OCI-LY7 (cell line): ENCODE data around the gene OXSR1. TPM values are rescaled to one million over a fixed set of nuclear protein-coding genes. Genes with fewer than 3 reads are reported as not detected.

Experiments
- BruUV-seq: library from RNA; stranded (reverse); fragments of 400-500 nt; replicated peaks from 2 replicates; lab custom pipeline; 2021; lab: Mats Ljungman, UMichigan
- CTCF ChIA-PET: fragments of 300-600 bp; sonication (Branson Sonifier 250); formaldehyde crosslinking; loops from one replicate; lab custom pipeline; 2022; ENCODE audit warnings: antibody characterized with exemption; ENCODE audit not compliant: unreplicated experiment; lab: Charles Lee
- POLR2A ChIA-PET: fragments of 300-600 bp; sonication (Branson Sonifier 250); formaldehyde crosslinking; loops from one replicate; lab custom pipeline; 2022; ENCODE audit warnings: antibody characterized with exemption; lab: Charles Lee
- DNase-seq: peaks from one replicate; pipeline ENCODE4 v3.0.0-alpha.2; 2015; ENCODE audit warnings: low spot score
- H2AFZ ChIP-seq: fragments of 200-600 bp; sonication (generic), shearing (Covaris generic); 2 replicates; pipeline ENCODE4 v1.6.1; 2014; ENCODE audit warnings: mild to moderate bottlenecking, antibody characterized with exemption, low read length, moderate library complexity
- H3K27ac ChIP-seq: fragments of 200-600 bp; sonication (generic); 2 replicates; pipeline ENCODE4 v1.5.1; 2014; ENCODE audit warnings: mixed run types, low read depth, mild to moderate bottlenecking, moderate library complexity, low read length, inconsistent platforms; ENCODE audit not compliant: poor library complexity, severe bottlenecking
- H3K36me3 ChIP-seq: fragments of 200-600 bp; sonication (generic); 2 replicates; pipeline ENCODE4 v1.6.1; 2014; ENCODE audit warnings: mild to moderate bottlenecking, antibody characterized with exemption, low read length, moderate library complexity, mixed read lengths; ENCODE audit not compliant: insufficient read depth
- H3K4me1 ChIP-seq: fragments of 200-600 bp; sonication (generic); 2 replicates; pipeline ENCODE4 v1.5.1; 2014; ENCODE audit warnings: mild to moderate bottlenecking, low read length; ENCODE audit not compliant: insufficient read depth, poor library complexity, severe bottlenecking
- H3K4me2 ChIP-seq: fragments of 200-600 bp; sonication (generic); 2 replicates; pipeline ENCODE4 v1.6.1; 2014; ENCODE audit warnings: mild to moderate bottlenecking, low read length
- H3K4me3 ChIP-seq: fragments of 200-600 bp; sonication (generic); 2 replicates; pipeline ENCODE4 v1.5.1; 2014; ENCODE audit warnings: mild to moderate bottlenecking, low read depth, low read length; ENCODE audit not compliant: poor library complexity, severe bottlenecking
- H3K79me2 ChIP-seq: fragments of 200-600 bp; sonication (generic); 2 replicates; pipeline ENCODE4 v1.6.1; 2016; ENCODE audit warnings: low read depth, mild to moderate bottlenecking, low read length, moderate library complexity, mixed read lengths; ENCODE audit not compliant: insufficient read depth
- H3K9me2 ChIP-seq: fragments of 200-600 bp; sonication (generic); 2 replicates; pipeline ENCODE4 v1.6.1; 2016; ENCODE audit warnings: mild to moderate bottlenecking, low read length, mixed read lengths; ENCODE audit not compliant: insufficient read depth
- H3K9me3 ChIP-seq: fragments of 200-600 bp; sonication (generic); 2 replicates; pipeline ENCODE4 v1.6.1; 2014; ENCODE audit warnings: mild to moderate bottlenecking, mixed run types, low read length, mixed read lengths
- H4K20me1 ChIP-seq: fragments of 200-600 bp; sonication (generic); 2 replicates; pipeline ENCODE4 v1.6.1; 2014; ENCODE audit warnings: mild to moderate bottlenecking, antibody characterized with exemption, low read length, moderate library complexity, mixed read lengths; ENCODE audit not compliant: insufficient read depth
- EZH2phosphoT487 ChIP-seq: fragments of 200-600 bp; sonication (generic); IDR thresholded peaks from 2 replicates; pipeline ENCODE4 v1.6.1; 2018; ENCODE audit warnings: low read depth, borderline replicate concordance, mild to moderate bottlenecking, mixed run types, antibody characterized with exemption, low read length, moderate library complexity, mixed read lengths
- intact Hi-C: fragments of 100-400 bp; cut with micrococcal nuclease; formaldehyde crosslinking; loops from one replicate; pipeline ENCODE4 v1.10.0; 2022; ENCODE audit not compliant: unreplicated experiment
- total RNA-seq, 2 experiments: library from RNA; depleted of rRNA in 1 of 2; stranded (reverse); fragments of >200 nt in 1 of 2; shearing (Covaris generic) in 1 of 2; gene quantifications; 2 replicates each; pipeline ENCODE4 v1.2.3, GENCODE V29; 2014 to 2022
- TF ChIP-seq, protein P1 (sequence below): fragments of 200-600 bp; sonication (generic); conservative IDR thresholded peaks from 2 replicates; pipeline ENCODE4 v1.5.1; 2014; ENCODE audit warnings: mild to moderate bottlenecking, antibody characterized with exemption, low read length, moderate library complexity, mixed read lengths

The OXSR1 gene
- total RNA-seq, 2 experiments from 2014 or later, result 21.4 to 43.7 TPM

DNA sequence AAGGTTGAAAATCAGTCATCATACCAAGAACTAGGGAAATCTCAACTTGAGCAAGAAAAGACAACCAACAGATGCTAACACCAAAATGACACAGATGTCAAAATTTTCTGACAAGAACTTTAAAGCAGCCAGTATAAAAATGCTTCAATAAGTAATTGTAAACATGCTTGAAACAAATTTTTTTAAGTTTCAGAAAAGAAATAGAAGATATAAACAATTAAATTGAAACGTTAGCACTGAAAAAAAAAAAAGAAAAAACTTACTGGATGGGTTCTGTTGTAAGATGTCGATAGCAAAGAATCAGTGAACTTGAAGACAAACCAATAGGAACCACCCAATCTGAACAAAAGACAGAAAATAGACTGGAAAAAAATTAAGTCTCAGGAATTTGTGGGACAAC, 18.8 kb upstream of the OXSR1 start:
- CTCF ChIA-PET, result no interaction called here
- Histone ChIP-seq H4K20me1 (no peaks in the 10 kb centered on the region), H3K4me1 (no peaks in the 10 kb centered on the region), H3K79me2 (no peaks in the 10 kb centered on the region), H2AFZ (no peak overlapping the region), H3K27ac (no peak overlapping the region), H3K4me3 (no peak overlapping the region), H3K36me3 (peaks cover 11% of the 10 kb centered on the region), H3K4me2 (no peak overlapping the region), H3K9me2 (no peaks in the 10 kb centered on the region), H3K9me3 (peaks cover 18% of the 10 kb centered on the region)
- TF ChIP-seq, protein P1, sequence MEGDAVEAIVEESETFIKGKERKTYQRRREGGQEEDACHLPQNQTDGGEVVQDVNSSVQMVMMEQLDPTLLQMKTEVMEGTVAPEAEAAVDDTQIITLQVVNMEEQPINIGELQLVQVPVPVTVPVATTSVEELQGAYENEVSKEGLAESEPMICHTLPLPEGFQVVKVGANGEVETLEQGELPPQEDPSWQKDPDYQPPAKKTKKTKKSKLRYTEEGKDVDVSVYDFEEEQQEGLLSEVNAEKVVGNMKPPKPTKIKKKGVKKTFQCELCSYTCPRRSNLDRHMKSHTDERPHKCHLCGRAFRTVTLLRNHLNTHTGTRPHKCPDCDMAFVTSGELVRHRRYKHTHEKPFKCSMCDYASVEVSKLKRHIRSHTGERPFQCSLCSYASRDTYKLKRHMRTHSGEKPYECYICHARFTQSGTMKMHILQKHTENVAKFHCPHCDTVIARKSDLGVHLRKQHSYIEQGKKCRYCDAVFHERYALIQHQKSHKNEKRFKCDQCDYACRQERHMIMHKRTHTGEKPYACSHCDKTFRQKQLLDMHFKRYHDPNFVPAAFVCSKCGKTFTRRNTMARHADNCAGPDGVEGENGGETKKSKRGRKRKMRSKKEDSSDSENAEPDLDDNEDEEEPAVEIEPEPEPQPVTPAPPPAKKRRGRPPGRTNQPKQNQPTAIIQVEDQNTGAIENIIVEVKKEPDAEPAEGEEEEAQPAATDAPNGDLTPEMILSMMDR, result no peak
- no peak for TF ChIP-seq EZH2phosphoT487
- DNase-seq, result no peak
- intact Hi-C loops, result no loop called here
- BruUV-seq, result no TSS peak
- POLR2A ChIA-PET, result no interaction called here

DNA sequence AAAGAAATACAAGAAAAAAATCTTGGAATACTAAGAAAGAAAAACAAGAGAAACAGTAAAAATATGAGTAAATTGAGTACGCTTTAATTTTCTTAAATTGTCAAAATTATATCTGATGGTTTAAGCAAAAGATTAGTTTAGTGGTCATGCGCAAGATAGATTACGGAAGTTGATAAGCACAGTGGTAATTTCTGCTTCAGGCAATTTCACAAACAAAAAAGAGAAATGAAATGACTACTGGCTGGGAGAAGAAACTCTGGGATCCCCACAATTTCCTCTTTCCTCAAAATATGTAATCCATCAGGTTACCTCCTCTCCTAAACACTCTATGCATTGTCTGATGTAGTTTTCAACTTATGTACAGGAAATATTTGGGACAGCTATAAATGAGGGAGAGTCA, 17.9 kb upstream of the OXSR1 start:
- Histone ChIP-seq H3K79me2 (no peaks in the 10 kb centered on the region), H2AFZ (no peak overlapping the region), H4K20me1 (no peaks in the 10 kb centered on the region), H3K27ac (no peak overlapping the region), H3K36me3 (peaks cover 2% of the 10 kb centered on the region; the same call in 1 of the 2 replicates), H3K9me3 (peaks cover 18% of the 10 kb centered on the region), H3K4me1 (no peaks in the 10 kb centered on the region), H3K4me3 (no peak overlapping the region), H3K9me2 (no peaks in the 10 kb centered on the region), H3K4me2 (no peak overlapping the region)
- no peak for DNase-seq
- BruUV-seq, result no TSS peak
- intact Hi-C loops, result no loop called here
- POLR2A ChIA-PET, result interaction anchor here (2.7 kb wide), 1 partner anchor 11 kb away, joined by 10 read pairs; no protein-coding TSS in a partner anchor
- CTCF ChIA-PET, result no interaction called here
- TF ChIP-seq, protein P1, result no peak
- no peak for TF ChIP-seq EZH2phosphoT487

DNA sequence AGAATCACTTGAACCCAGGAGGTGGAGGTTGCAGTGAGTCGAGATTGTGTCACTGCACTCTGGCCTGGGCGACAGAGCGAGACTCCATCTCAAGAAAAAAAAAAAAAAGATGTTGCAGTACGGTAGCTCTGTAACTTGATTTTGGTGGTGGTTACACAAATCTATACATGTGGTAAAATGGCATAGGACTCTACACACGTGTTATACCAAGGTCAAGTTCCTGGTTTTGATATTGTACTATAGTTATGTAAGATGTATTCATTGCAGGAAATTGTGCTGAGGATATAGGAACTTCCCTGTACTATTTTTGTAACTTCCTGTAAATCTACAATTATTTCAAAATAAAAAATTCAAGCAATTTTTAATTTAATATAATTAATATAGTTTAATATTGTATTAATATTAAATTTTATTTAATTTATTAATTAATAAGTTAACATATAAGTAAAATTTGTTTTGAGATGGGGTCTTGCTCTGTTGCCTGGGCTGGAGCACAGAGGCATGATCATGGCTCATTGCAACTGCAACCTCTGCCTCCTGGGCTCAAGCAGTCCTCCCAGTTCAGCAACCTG, 16.9 kb upstream of the OXSR1 start:
- H3K27ac ChIP-seq, result no peak overlapping the region
- POLR2A ChIA-PET, result interaction anchor here (2.7 to 2.8 kb wide), 2 partner anchors 10 to 15 kb away, joined by 9 to 10 read pairs; no protein-coding TSS in a partner anchor
- no TSS peak for BruUV-seq

More for the DNA sequence above, 16.9 kb upstream of the OXSR1 start:
- CTCF ChIA-PET, result no interaction called here
- Histone ChIP-seq H2AFZ (no peak overlapping the region), H3K9me2 (no peaks in the 10 kb centered on the region), H3K4me1 (no peaks in the 10 kb centered on the region), H3K4me3 (no peak overlapping the region), H3K4me2 (no peak overlapping the region), H3K9me3 (peaks cover 18% of the 10 kb centered on the region), H3K79me2 (no peaks in the 10 kb centered on the region), H4K20me1 (no peaks in the 10 kb centered on the region), H3K36me3 (no peaks in the 10 kb centered on the region)
- DNase-seq, result no peak
- intact Hi-C loops, result no loop called here
- no peak for TF ChIP-seq EZH2phosphoT487
- TF ChIP-seq, protein P1, result no peak
